Fibroblast of pulmonary artery (primary cell): ENCODE results near the gene SUPT6H.
"Not testable (repeated sequence)": the region's sequence is repeated elsewhere in the genome, so short reads cannot be mapped to it uniquely, and the experiment has no call there.

ENCODE experiments used
- DNase-seq: peaks from one replicate; pipeline ENCODE4 v3.0.0-alpha.2; 2010; ENCODE audit warnings: low read depth
- H3K4me3 ChIP-seq: replicated peaks from 2 replicates; pipeline ENCODE4 v1.5.1; 2011; ENCODE audit warnings: low read depth, mild to moderate bottlenecking, control low read depth, low read length, moderate library complexity
- TF ChIP-seq, protein P1 (sequence below): IDR thresholded peaks from 2 replicates; pipeline ENCODE4 v1.5.1; 2011; ENCODE audit warnings: mild to moderate bottlenecking, control low read depth, low read length, inconsistent platforms; ENCODE audit errors: missing control alignments

The SUPT6H gene

DNA sequence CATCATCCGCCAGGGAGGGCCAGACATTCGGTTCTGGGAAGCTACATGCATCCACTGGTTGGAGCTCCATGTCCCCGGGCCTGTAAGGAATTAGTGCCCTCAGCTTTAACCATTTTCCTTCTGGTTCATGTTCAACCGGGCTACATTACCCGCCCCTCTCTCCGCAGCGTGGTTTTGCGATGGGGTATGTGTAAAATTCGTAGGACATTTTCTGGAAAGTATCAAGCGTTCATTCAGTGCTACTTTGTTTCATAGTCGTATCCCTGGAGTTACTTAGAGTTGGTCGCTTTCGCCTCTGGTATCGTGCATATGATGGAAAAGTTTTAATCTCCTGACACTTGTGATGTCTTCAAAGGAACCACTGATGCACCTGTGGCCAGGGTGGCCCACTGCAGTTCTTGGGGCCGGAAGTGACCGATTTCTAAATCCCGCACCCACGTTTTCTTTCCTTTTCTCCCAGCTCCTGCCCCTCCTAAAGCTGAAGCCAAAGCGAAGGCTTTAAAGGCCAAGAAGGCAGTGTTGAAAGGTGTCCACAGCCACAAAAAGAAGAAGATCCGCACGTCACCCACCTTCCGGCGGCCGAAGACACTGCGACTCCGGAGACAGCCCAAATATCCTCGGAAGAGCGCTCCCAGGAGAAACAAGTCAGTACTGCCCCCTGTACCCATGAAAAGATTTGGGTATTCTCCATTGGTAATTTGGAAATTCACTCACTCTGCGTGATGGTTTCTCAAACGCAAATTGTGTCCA, 58.4 kb downstream of the SUPT6H start:
- peak overlapping the region; percentile 98 for H3K4me3 ChIP-seq
- TF ChIP-seq, protein P1, sequence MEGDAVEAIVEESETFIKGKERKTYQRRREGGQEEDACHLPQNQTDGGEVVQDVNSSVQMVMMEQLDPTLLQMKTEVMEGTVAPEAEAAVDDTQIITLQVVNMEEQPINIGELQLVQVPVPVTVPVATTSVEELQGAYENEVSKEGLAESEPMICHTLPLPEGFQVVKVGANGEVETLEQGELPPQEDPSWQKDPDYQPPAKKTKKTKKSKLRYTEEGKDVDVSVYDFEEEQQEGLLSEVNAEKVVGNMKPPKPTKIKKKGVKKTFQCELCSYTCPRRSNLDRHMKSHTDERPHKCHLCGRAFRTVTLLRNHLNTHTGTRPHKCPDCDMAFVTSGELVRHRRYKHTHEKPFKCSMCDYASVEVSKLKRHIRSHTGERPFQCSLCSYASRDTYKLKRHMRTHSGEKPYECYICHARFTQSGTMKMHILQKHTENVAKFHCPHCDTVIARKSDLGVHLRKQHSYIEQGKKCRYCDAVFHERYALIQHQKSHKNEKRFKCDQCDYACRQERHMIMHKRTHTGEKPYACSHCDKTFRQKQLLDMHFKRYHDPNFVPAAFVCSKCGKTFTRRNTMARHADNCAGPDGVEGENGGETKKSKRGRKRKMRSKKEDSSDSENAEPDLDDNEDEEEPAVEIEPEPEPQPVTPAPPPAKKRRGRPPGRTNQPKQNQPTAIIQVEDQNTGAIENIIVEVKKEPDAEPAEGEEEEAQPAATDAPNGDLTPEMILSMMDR: no peak
- no peak for DNase-seq

DNA sequence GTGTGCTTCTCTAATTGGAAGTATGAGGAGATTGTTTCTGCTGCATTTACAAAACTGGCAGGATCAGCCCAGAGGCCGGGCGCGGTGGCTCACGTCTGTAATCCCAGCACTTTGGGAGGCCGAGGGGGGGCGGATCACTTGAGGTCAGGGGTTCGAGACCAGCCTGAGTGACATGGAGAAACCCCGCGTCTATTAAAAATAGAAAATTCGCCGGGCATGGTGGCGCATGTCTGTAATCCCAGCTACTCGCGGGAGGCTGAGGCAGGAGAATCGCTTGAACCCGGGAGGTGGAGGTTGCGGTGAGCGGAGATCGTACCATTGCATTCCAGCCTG, 59.0 kb downstream of the SUPT6H start:
- peak overlapping the region; percentile 98 for H3K4me3 ChIP-seq
- not testable (repeated sequence) for DNase-seq

DNA sequence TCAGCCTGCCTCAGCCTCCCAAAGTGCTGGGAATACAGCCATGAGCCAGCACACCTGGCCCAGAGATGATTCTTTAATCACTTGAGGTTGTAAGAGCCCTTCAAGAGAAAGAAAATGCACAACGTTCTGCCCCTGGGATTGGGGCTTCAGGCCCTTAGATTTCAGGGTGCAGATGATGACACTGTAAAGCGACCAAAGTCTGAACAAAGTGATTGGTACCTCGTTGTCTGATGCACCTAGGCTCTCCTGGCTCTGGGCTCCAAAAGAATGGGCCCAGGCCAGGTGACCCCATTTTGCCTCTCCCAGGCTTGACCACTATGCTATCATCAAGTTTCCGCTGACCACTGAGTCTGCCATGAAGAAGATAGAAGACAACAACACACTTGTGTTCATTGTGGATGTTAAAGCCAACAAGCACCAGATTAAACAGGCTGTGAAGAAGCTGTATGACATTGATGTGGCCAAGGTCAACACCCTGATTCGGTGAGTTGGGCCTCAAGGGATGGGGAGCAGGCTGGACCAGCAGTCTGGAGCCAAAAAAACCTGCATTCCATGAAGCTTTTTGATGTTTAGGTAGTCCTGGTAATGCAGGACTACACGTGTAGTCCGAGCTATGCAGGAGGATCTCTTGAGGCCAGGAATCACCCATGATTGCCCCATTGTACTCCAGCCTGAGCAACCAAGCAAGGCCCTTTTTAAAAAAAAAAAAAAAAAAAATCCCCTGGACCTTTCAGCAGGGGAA, 60.6 kb downstream of the SUPT6H start:
- TF ChIP-seq, protein P1: no peak
- no peak for DNase-seq
- H3K4me3 ChIP-seq: peak overlapping the region; percentile 12

DNA sequence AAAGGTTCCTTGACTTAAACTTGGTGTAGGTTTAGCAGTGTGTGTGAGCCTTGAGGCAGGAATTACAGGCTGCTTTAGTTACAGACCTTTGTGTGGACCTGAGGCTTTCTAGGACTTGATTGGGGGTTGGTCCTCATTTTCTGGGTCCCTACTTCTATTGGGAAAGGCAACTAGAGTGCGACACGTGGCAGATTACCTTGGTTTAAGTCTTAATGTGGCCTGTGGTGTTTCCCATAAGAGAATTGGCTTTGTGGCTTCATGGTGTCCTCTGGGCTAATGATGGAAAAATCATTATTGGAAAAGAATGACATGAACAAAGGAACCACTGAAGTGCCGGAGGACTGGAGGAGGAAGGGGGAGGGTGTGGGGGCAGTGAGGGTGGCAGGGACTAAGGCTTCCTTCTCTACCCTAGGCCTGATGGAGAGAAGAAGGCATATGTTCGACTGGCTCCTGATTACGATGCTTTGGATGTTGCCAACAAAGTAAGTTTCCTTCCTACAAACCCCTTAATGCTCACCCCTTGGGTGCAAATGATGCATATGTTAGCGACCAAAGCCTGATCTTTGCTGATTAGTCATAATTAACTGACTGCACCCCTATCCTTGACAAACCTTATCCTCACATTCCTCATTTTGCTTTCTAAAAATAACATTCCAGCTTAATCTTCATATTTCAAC, 61.3 kb downstream of the SUPT6H start:
- TF ChIP-seq, protein P1: no peak
- no peak for DNase-seq
- no peak overlapping the region for H3K4me3 ChIP-seq

DNA sequence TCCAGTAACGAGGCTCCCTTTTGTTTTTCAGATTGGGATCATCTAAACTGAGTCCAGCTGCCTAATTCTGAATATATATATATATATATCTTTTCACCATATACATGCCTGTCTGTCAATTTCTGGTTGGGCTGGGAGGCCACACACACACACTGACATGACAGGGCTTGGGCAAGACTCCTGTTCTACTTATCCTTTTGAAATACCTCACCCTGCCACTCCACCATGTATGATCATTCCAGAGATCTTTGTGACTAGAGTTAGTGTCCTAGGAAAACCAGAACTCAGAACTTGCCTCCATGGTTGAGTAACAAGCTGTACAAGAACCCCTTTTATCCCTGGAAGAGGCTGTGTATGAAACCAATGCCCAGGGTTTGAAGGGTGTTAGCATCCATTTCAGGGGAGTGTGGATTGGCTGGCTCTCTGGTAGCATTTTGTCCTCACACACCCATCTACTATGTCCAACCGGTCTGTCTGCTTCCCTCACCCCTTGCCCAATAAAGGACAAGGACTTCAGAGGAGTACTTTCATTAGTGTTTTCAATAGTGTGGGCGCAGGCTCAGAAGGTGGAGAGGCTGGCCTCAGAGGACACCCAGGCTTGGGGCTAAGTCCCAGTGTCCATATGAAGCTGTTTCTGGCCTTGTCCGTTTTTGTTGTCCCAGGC, 62.0 kb downstream of the SUPT6H start:
- H3K4me3 ChIP-seq, DNase-seq: not testable (repeated sequence)

DNA sequence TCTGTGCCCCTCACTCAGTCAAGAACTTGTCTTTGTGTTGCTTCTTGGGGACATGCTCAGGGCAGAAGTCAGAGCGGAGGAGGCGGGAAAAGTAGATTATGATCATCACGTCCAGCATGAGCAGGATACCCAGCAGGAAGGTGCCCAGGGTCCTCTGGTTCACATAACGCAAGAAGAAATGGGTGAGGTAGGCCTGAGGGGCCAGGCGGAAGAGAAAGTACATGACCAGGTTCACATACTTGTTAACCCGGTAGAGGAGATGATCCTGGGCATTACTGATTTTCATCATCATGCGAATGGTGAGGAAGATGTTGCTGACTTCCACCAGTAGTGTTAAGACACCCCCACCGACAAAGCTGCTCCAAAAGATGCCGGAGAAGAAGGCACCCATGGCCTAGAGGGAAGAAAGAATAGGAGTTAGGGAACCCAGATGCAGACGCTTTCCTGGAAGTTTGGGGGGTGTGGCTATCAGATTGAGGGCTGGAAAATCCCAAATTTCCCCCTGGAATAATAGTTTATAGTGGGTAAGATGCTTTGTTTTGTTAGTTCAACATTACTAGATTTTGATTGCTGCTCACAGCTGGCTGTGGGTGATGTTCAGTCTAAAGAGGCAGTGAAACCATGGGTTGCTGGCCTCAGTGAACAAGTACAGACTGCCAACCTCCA, 62.6 kb downstream of the SUPT6H start:
- H3K4me3 ChIP-seq: peak overlapping the region; percentile 70
- DNase-seq: no peak
- TF ChIP-seq, protein P1: no peak

DNA sequence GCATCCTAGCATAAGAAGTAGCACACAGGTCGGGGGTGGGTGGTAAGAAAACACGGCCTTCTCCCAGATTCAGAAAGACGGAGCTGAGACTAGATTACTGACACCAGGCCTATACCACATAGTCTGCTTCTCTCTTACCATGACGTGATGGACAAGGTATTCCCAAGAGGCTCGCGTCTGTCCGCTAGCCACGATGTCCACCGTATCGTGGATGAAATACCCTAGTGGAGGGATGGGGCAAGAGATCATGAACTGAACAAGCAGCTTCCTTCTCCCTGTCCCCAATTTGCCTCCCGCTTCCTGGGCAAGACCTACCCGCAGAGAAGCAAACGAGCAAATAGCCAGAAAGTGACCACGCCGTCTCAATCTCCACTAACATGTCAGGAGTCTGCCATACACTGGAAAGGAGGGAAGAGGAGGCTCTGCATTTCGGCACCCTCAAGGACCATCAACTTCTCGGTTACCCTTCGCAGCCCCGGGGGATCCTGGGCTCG, 63.2 kb downstream of the SUPT6H start:
- DNase-seq: peak; percentile 48
- TF ChIP-seq, protein P1: no peak
- peak overlapping the region; percentile 70 for H3K4me3 ChIP-seq
